ENCODE results near the gene XPO5. TPM values are rescaled to one million over a fixed set of nuclear protein-coding genes. Genes with fewer than 3 reads are reported as not detected.

XPO5 gene
- total and polyA plus RNA-seq, 9 of the 15 experiments (the other 6 are each of a cell fraction or from before 2014, with no cell fraction given) = 36.0 to 170 (median 99.1) TPM

- no peak for TF ChIP-seq CEBPB (tag; IDR thresholded peaks at IDR 0.05)
- no peak for TF ChIP-seq HES1 (IDR thresholded peaks at IDR 0.05; ENCODE audit: low read depth)
- no peak for TF ChIP-seq CBFA2T3 (IDR thresholded peaks at IDR 0.05)
- no peak for TF ChIP-seq GTF3C2 (IDR thresholded peaks at IDR 0.05; ENCODE audit: borderline replicate concordance, extremely low read depth, insufficient read length)
- TF ChIP-seq HMGN3 (IDR thresholded peaks at IDR 0.05; ENCODE audit: borderline replicate concordance, extremely low read depth, insufficient read length, low read depth, low read length) = peak; percentile 81
- TF ChIP-seq PATZ1 (CRISPR knock-in tag; IDR thresholded peaks at IDR 0.05; ENCODE audit: borderline replicate concordance) = no peak
- no peak for TF ChIP-seq SLC30A9 (CRISPR knock-in tag; IDR thresholded peaks at IDR 0.05)
- no peak for TF ChIP-seq SMAD1 (IDR thresholded peaks at IDR 0.05; ENCODE audit: low read depth, low read length, partially characterized antibody)
- no peak for TF ChIP-seq ZNF398 (CRISPR knock-in tag; IDR thresholded peaks at IDR 0.05)
- TF ChIP-seq ZNF184 (CRISPR knock-in tag; IDR thresholded peaks at IDR 0.05) = no peak
- TF ChIP-seq CHCHD3 (CRISPR knock-in tag; IDR thresholded peaks at IDR 0.05) = no peak
- no peak for TF ChIP-seq HMBOX1 (IDR thresholded peaks at IDR 0.05)
- no peak for TF ChIP-seq TEAD1 (CRISPR knock-in tag; IDR thresholded peaks at IDR 0.05)
- peak; percentile 91 for TF ChIP-seq SIN3B (IDR thresholded peaks at IDR 0.05; ENCODE audit: low read depth)
- TF ChIP-seq CSDE1 (IDR thresholded peaks at IDR 0.05) = peak in 1 of 2 experiments; percentile 79; a peak in 2 of 4 replicates
- TF ChIP-seq SRF (CRISPR knock-in tag; IDR thresholded peaks at IDR 0.05) = no peak
- TF ChIP-seq ZNF77 (CRISPR knock-in tag; IDR thresholded peaks at IDR 0.05) = no peak
- TF ChIP-seq ZKSCAN3 (CRISPR knock-in tag; IDR thresholded peaks at IDR 0.05) = no peak
- no peak for TF ChIP-seq ETS2 (tag; IDR thresholded peaks at IDR 0.05; ENCODE audit: borderline replicate concordance, poor library complexity, severe bottlenecking)
- TF ChIP-seq NCOA1 (IDR thresholded peaks at IDR 0.05; ENCODE audit: low read depth) = no peak
Measured at GRCh38 chr6:43477235-43478007, 98.4 kb downstream of the XPO5 start, which contains the start of gene TJAP1 (continued).
